Measurements from ENCODE around the gene ATP2C2. TPM values are rescaled to one million over a fixed set of nuclear protein-coding genes. Genes with fewer than 3 reads are reported as not detected.
"Not testable (repeated sequence)": the region's sequence is repeated elsewhere in the genome, so short reads cannot be mapped to it uniquely, and the experiment has no call there.

The ATP2C2 gene
- total and polyA plus RNA-seq, 3 donors from 2014 or later, result 1.1 to 5.8 (median 3.0) TPM

DNA sequence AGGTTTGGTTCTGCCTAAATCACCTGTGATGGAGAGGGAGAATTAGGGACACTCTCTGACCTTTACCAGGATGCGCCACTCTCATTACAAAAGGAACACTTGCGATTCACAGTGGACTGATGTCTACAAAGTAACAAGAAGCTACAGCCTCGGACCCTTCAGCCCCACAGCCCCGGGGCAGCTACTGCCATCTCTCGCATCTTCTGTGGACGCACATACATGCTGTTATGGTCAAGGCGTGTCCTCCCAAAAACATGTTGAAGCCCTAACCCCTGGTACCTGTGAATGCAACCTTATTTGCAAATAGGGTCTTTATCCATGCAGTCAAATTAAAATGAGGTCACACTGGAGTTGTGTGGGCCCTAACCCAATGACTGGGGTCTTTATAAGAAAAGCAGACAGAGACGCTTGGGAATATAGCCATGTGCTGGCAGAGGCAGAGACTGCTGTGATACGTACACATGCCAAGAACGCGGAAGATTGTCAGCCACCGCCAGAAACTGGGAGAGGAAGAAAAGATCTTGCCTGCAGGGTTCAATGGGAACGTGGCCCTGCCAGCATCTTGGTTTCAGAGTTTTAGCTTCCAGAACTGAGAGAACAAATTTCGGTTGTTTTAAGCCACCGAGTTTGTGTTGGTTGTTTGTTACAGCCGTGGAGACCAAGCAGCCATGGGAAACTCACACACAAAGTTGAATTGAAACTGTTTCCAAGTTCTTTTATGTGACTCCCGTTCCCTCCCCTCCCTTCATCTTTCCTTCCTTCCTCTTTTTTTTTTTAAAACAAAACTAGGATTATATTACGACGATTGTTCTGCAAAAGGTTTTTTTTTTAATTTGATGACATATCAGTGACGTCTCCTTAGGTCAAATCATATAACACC lies 23.1 kb downstream of the ATP2C2 start:
- Histone ChIP-seq H3K4me1 (peaks cover 6% of the 10 kb centered on the region), H3K36me3 (ENCODE audit: low read depth, missing control alignments) (no peaks in the 10 kb centered on the region), H3K27ac (no peak overlapping the region), H3K27me3 (no peaks in the 10 kb centered on the region), H3K9me3 (no peaks in the 10 kb centered on the region), H3K4me3 (no peak overlapping the region)
- intact Hi-C loops (cut with DNase I; ENCODE audit: low total_unique reads), result no loop called here
- no peak for TF ChIP-seq POLR2A (IDR thresholded peaks at IDR 0.05)
- TF ChIP-seq, protein P1, sequence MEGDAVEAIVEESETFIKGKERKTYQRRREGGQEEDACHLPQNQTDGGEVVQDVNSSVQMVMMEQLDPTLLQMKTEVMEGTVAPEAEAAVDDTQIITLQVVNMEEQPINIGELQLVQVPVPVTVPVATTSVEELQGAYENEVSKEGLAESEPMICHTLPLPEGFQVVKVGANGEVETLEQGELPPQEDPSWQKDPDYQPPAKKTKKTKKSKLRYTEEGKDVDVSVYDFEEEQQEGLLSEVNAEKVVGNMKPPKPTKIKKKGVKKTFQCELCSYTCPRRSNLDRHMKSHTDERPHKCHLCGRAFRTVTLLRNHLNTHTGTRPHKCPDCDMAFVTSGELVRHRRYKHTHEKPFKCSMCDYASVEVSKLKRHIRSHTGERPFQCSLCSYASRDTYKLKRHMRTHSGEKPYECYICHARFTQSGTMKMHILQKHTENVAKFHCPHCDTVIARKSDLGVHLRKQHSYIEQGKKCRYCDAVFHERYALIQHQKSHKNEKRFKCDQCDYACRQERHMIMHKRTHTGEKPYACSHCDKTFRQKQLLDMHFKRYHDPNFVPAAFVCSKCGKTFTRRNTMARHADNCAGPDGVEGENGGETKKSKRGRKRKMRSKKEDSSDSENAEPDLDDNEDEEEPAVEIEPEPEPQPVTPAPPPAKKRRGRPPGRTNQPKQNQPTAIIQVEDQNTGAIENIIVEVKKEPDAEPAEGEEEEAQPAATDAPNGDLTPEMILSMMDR (IDR thresholded peaks at IDR 0.05), result no peak
- DNase-seq, result no peak
- WGBS, 2 donors, result 49 to 55% methylated on average over 20 of the region's 20 CpGs

DNA sequence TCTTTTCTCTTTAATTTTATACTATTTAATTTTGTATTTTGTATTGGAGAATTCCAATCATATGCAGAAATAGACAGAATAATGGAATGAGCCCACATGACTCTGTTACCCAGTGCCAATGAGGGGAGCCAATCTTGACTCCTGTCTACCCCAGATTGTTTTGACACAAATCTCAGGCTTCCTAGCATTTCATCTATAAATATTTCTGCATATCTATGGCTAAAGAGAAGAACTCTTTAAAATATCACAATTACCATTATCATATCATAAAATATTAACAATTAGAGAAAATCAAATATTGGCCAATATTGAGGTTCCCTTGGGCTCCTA lies 23.7 kb downstream of the ATP2C2 start:
- H3K27ac ChIP-seq, result no peak overlapping the region
- no peak for DNase-seq
- intact Hi-C loops (cut with DNase I; ENCODE audit: low total_unique reads), result no loop called here

DNA sequence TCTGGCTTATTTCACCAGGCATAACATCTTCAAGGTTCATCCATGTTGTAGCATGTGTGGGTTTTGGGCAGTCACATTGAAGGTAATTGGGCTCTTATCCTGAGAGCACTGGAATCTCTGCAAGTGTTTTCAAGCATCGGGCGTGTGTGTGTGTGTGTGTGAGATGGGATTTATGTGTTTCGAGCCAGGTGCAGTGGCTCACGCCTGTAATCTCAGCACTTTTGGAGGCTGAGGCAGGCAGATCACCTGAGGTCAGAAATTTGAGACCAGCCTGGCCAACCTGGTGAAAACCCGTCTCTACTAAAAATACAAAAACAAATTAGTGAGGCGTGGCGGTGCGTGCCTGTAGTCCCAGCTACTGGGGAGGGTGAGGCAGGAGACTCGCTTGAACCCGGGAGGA lies 27.7 kb downstream of the ATP2C2 start:
- H3K27ac ChIP-seq; H3K4me1 ChIP-seq; intact Hi-C loops (cut with DNase I; ENCODE audit: low total_unique reads); H3K27me3 ChIP-seq; H3K9me3 ChIP-seq; H3K36me3 ChIP-seq (ENCODE audit: low read depth, missing control alignments); DNase-seq; H3K4me3 ChIP-seq: not testable (repeated sequence)
- WGBS, 2 donors, result 91 to 95% methylated on average over 9 to 10 of the region's 10 CpGs

More for the DNA sequence above, 23.7 kb downstream of the ATP2C2 start:
- H3K27me3 ChIP-seq, result no peaks in the 10 kb centered on the region
- H3K9me3 ChIP-seq, result no peaks in the 10 kb centered on the region
- TF ChIP-seq, protein P1 (IDR thresholded peaks at IDR 0.05), result no peak
- no peak for TF ChIP-seq POLR2A (IDR thresholded peaks at IDR 0.05)
- no peaks in the 10 kb centered on the region for H3K36me3 ChIP-seq (ENCODE audit: low read depth, missing control alignments)
- peaks cover 6% of the 10 kb centered on the region for H3K4me1 ChIP-seq
- no peak overlapping the region for H3K4me3 ChIP-seq

DNA sequence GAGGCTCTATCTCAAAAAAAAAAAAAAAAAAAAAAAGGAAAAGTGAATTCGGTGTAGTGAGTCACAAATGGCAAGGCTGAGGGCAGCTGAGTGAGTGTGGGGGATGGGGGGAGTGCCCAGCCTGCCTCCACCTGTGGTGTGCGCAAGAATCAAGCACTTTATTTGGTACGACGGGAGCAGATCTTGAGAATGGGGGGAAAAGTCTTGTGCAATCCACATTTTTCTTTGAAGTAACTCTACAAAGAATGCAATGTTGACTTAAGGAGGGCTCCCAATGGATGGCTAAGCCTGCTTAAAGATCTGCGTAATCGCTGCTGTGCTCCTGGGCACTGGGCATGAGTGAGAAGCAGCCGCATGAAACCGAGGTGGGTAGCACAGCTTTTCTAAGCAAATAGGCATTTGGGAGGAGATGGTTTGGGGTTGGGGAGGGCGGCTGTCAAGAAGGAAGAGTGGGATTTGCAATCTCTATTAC lies 28.2 kb downstream of the ATP2C2 start:
- Histone ChIP-seq H3K36me3 (ENCODE audit: low read depth, missing control alignments) (no peaks in the 10 kb centered on the region), H3K27me3 (no peaks in the 10 kb centered on the region), H3K9me3 (no peaks in the 10 kb centered on the region), H3K27ac (no peak overlapping the region), H3K4me3 (no peak overlapping the region), H3K4me1 (peaks cover 2% of the 10 kb centered on the region)
- TF ChIP-seq, protein P1 (IDR thresholded peaks at IDR 0.05), result no peak
- TF ChIP-seq POLR2A (IDR thresholded peaks at IDR 0.05), result no peak
- no peak for DNase-seq
- intact Hi-C loops (cut with DNase I; ENCODE audit: low total_unique reads), result no loop called here
- WGBS, 2 donors, result 76 to 83% methylated on average over 9 of the region's 9 CpGs

DNA sequence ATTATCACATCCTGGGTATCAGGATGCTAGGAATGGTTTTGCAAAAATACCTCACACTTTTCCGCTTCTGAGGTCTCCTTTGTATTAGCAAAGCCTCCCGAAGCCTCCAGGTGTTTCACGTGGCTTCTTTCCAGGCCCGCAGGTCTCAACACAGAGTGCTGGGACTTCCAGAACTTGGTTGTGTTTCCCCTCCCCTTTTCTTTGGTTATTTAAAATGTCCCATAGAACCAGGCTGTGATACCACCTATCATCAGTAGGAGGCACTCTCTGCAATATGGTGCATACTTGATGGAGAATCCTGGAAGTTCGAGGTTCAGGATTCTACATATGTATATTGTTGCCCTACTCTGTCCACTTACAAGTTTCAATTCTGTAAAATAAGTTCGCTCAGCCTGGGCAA lies 28.8 kb downstream of the ATP2C2 start:
- TF ChIP-seq, protein P1 (IDR thresholded peaks at IDR 0.05), result no peak
- TF ChIP-seq POLR2A (IDR thresholded peaks at IDR 0.05), result no peak
- Histone ChIP-seq H3K27ac (no peak overlapping the region), H3K4me3 (no peak overlapping the region), H3K9me3 (no peaks in the 10 kb centered on the region), H3K36me3 (ENCODE audit: low read depth, missing control alignments) (no peaks in the 10 kb centered on the region), H3K27me3 (no peaks in the 10 kb centered on the region), H3K4me1 (no peaks in the 10 kb centered on the region)
- DNase-seq, result no peak
- intact Hi-C loops (cut with DNase I; ENCODE audit: low total_unique reads), result no loop called here
- WGBS, 2 donors, result 92 to 98% methylated on average over 6 of the region's 6 CpGs
